Measurements from ENCODE around the gene OSTF1.

Gene OSTF1

GRCh38 chr9:75164573-75164972 lies 76.3 kb downstream of the OSTF1 start:
- no peak for TF ChIP-seq CTCF (IDR thresholded peaks at IDR 0.05; ENCODE audit: low read depth, low read length)
- DNase-seq (ENCODE audit: extremely low read depth, low read depth) = no peak

GRCh38 chr9:75167281-75167680 lies 79.0 kb downstream of the OSTF1 start:
- TF ChIP-seq CTCF (IDR thresholded peaks at IDR 0.05; ENCODE audit: low read depth, low read length) = no peak
- no peak for DNase-seq (ENCODE audit: extremely low read depth, low read depth)

GRCh38 chr9:75168270-75169178 lies 80.2 kb downstream of the OSTF1 start:
- peak; percentile 19 for DNase-seq (ENCODE audit: extremely low read depth, low read depth)
- TF ChIP-seq CTCF (IDR thresholded peaks at IDR 0.05; ENCODE audit: low read depth, low read length) = no peak

GRCh38 chr9:75169623-75170022 lies 81.3 kb downstream of the OSTF1 start:
- no peak for TF ChIP-seq CTCF (IDR thresholded peaks at IDR 0.05; ENCODE audit: low read depth, low read length)
- no peak for DNase-seq (ENCODE audit: extremely low read depth, low read depth)

- TF ChIP-seq CTCF (IDR thresholded peaks at IDR 0.05; ENCODE audit: low read depth, low read length) = no peak
- no peak for DNase-seq (ENCODE audit: extremely low read depth, low read depth)
Observed at GRCh38 chr9:75170898-75171360, 82.6 kb downstream of the OSTF1 start.

- no peak for DNase-seq (ENCODE audit: extremely low read depth, low read depth)
- TF ChIP-seq CTCF (IDR thresholded peaks at IDR 0.05; ENCODE audit: low read depth, low read length) = no peak
Observed at GRCh38 chr9:75175395-75175794, 87.1 kb downstream of the OSTF1 start.

GRCh38 chr9:75176037-75176436 lies 87.7 kb downstream of the OSTF1 start:
- TF ChIP-seq CTCF (IDR thresholded peaks at IDR 0.05; ENCODE audit: low read depth, low read length) = no peak
- DNase-seq (ENCODE audit: extremely low read depth, low read depth) = no peak

Data from AG09319 (cell line).